ENCODE results near the gene TMEM79. TPM values are rescaled to one million over a fixed set of nuclear protein-coding genes. Genes with fewer than 3 reads are reported as not detected.

The TMEM79 gene
- total RNA-seq, 1 experiment from 2014 or later = 10.7 TPM

DNA sequence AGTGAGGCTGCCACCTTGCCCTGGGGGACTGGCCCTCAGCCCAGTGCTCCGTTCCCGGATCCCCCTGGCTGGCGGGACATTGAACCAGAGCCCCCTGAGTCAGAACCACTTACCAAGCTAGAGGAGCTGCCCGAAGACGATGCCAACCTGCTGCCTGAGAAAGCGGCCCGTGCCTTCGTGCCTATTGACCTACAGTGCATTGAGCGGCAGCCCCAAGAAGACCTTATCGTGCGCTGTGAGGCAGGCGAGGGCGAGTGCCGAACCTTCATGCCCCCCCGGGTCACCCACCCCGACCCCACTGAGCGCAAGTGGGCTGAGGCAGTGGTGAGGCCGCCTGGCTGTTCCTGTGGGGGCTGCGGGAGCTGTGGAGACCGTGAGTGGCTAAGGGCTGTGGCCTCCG lies 1.3 kb downstream of the TMEM79 start:
- Histone ChIP-seq H3K4me1 (peaks cover 24% of the 10 kb centered on the region), H3K27me3 (replicated peaks; ENCODE audit: control insufficient read depth, insufficient read depth, low read length) (no peaks in the 10 kb centered on the region), H3K4me3 (ENCODE audit: low read depth, low read length) (no peak overlapping the region), H3K36me3 (ENCODE audit: control insufficient read depth, insufficient read depth, low read length) (peaks cover 3% of the 10 kb centered on the region; the same call in 1 of the 2 replicates), H3K9me3 (no peaks in the 10 kb centered on the region)
- intact Hi-C loops (cut with micrococcal nuclease; ENCODE audit: unreplicated experiment) = no loop called here
- H3K9me3 Mint-ChIP-seq (ENCODE audit: unreplicated experiment) = no peaks in the 10 kb centered on the region
- peak overlapping the region; percentile 61 for H3K27ac Mint-ChIP-seq (ENCODE audit: unreplicated experiment)
- ChIA-PET POLR2A (no interaction called here), CTCF (no interaction called here)
- peaks cover 12% of the 10 kb centered on the region for H3K4me1 Mint-ChIP-seq (ENCODE audit: low read depth, unreplicated experiment)
- BruUV-seq (replicated peaks) = no TSS peak
- H3K27me3 Mint-ChIP-seq (ENCODE audit: insufficient read depth, unreplicated experiment) = no peaks in the 10 kb centered on the region
- no peak overlapping the region for H3K4me3 Mint-ChIP-seq (ENCODE audit: unreplicated experiment)
- DNase-seq = no peak
- TF ChIP-seq, protein P1, sequence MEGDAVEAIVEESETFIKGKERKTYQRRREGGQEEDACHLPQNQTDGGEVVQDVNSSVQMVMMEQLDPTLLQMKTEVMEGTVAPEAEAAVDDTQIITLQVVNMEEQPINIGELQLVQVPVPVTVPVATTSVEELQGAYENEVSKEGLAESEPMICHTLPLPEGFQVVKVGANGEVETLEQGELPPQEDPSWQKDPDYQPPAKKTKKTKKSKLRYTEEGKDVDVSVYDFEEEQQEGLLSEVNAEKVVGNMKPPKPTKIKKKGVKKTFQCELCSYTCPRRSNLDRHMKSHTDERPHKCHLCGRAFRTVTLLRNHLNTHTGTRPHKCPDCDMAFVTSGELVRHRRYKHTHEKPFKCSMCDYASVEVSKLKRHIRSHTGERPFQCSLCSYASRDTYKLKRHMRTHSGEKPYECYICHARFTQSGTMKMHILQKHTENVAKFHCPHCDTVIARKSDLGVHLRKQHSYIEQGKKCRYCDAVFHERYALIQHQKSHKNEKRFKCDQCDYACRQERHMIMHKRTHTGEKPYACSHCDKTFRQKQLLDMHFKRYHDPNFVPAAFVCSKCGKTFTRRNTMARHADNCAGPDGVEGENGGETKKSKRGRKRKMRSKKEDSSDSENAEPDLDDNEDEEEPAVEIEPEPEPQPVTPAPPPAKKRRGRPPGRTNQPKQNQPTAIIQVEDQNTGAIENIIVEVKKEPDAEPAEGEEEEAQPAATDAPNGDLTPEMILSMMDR (IDR thresholded peaks at IDR 0.05; ENCODE audit: insufficient read depth in 1 of 2, low read depth in 1 of 2, low read length in 1 of 2, severe bottlenecking in 1 of 2, unreplicated experiment in 1 of 2) = no peak
- peaks cover 25% of the 10 kb centered on the region for H3K36me3 Mint-ChIP-seq (ENCODE audit: insufficient read depth, unreplicated experiment)

DNA sequence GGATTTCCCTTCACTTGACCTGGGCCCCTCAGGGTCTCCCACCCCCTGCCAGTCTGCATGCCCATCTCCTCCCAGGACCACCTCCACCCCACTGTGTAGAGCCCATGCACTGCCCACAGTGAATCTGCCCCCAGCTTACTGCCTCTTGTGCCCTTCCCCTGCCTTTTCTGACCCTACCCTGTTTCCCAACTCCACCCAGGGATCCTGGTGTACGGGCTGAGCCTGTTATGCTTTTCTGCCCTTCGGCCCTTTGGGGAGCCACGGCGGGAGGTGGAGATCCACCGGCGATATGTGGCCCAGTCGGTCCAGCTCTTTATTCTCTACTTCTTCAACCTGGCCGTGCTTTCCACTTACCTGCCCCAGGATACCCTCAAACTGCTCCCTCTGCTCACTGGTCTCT lies 1.9 kb downstream of the TMEM79 start:
- intact Hi-C loops (cut with micrococcal nuclease; ENCODE audit: unreplicated experiment) = no loop called here
- Mint-ChIP-seq H3K4me1 (ENCODE audit: low read depth, unreplicated experiment) (peaks cover 12% of the 10 kb centered on the region), H3K36me3 (ENCODE audit: insufficient read depth, unreplicated experiment) (peaks cover 27% of the 10 kb centered on the region), H3K4me3 (ENCODE audit: unreplicated experiment) (no peak overlapping the region), H3K27me3 (ENCODE audit: insufficient read depth, unreplicated experiment) (no peaks in the 10 kb centered on the region), H3K27ac (ENCODE audit: unreplicated experiment) (no peak overlapping the region), H3K9me3 (ENCODE audit: unreplicated experiment) (no peaks in the 10 kb centered on the region)
- no TSS peak for BruUV-seq (replicated peaks)
- H3K4me1 ChIP-seq = peaks cover 20% of the 10 kb centered on the region
- ChIA-PET CTCF (no interaction called here), POLR2A (no interaction called here)
- no peak overlapping the region for H3K4me3 ChIP-seq (ENCODE audit: low read depth, low read length)
- peaks cover 3% of the 10 kb centered on the region; the same call in 1 of the 2 replicates for H3K36me3 ChIP-seq (ENCODE audit: control insufficient read depth, insufficient read depth, low read length)
- no peak for DNase-seq
- TF ChIP-seq, protein P1 (IDR thresholded peaks at IDR 0.05; ENCODE audit: insufficient read depth in 1 of 2, low read depth in 1 of 2, low read length in 1 of 2, severe bottlenecking in 1 of 2, unreplicated experiment in 1 of 2) = no peak
- H3K9me3 ChIP-seq = no peaks in the 10 kb centered on the region
- H3K27me3 ChIP-seq (replicated peaks; ENCODE audit: control insufficient read depth, insufficient read depth, low read length) = no peaks in the 10 kb centered on the region

DNA sequence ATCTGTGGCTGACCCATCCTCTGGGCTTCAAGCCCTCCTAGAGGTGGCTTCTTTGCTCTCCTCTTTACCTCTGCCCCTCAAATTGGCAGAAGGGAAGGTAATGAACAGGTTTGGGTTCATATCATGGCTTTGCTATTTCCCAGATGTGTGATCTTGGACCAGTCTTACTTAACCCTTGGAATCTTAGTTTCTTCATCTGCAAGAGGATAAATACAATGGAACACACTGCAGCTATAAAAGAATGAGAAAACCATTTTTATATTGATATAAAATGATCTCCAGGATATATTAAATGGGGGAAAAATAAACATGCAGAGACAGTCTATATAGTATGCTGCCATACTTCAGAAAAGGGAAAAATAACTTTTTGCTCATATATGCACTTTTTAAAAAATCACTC lies 5.7 kb downstream of the TMEM79 start:
- POLR2A ChIA-PET = no interaction called here
- H3K36me3 ChIP-seq (ENCODE audit: control insufficient read depth, insufficient read depth, low read length) = peaks cover 3% of the 10 kb centered on the region; the same call in 1 of the 2 replicates

More for the DNA sequence above, 5.7 kb downstream of the TMEM79 start:
- H3K9me3 ChIP-seq = no peaks in the 10 kb centered on the region
- CTCF ChIA-PET = no interaction called here
- no peaks in the 10 kb centered on the region for H3K27me3 ChIP-seq (replicated peaks; ENCODE audit: control insufficient read depth, insufficient read depth, low read length)
- no peak for DNase-seq
- TF ChIP-seq, protein P1 (IDR thresholded peaks at IDR 0.05; ENCODE audit: insufficient read depth in 1 of 2, low read depth in 1 of 2, low read length in 1 of 2, severe bottlenecking in 1 of 2, unreplicated experiment in 1 of 2) = no peak
- H3K4me3 ChIP-seq (ENCODE audit: low read depth, low read length) = no peak overlapping the region
- Mint-ChIP-seq H3K4me1 (ENCODE audit: low read depth, unreplicated experiment) (peaks cover 17% of the 10 kb centered on the region), H3K27me3 (ENCODE audit: insufficient read depth, unreplicated experiment) (no peaks in the 10 kb centered on the region), H3K27ac (ENCODE audit: unreplicated experiment) (no peak overlapping the region), H3K36me3 (ENCODE audit: insufficient read depth, unreplicated experiment) (peaks cover 26% of the 10 kb centered on the region), H3K4me3 (ENCODE audit: unreplicated experiment) (no peak overlapping the region), H3K9me3 (ENCODE audit: unreplicated experiment) (no peaks in the 10 kb centered on the region)
- peaks cover 22% of the 10 kb centered on the region for H3K4me1 ChIP-seq
- intact Hi-C loops (cut with micrococcal nuclease; ENCODE audit: unreplicated experiment) = no loop called here
- no TSS peak for BruUV-seq (replicated peaks)
